AG04450 (cell line): ENCODE data around the gene PPM1H. TPM values are rescaled to one million over a fixed set of nuclear protein-coding genes. Genes with fewer than 3 reads are reported as not detected.
"Not testable (repeated sequence)": the region's sequence is repeated elsewhere in the genome, so short reads cannot be mapped to it uniquely, and the experiment has no call there.

Source experiments
- CTCF ChIA-PET: fragments of 300-600, 350-600 bp; formaldehyde crosslinking; extraction: SDS; loops from one replicate; lab custom pipeline; 2022; ENCODE audit warnings: antibody characterized with exemption, inconsistent platforms; lab: Charles Lee
- POLR2A ChIA-PET: fragments of 350-600 bp; formaldehyde crosslinking; extraction: SDS; loops from one replicate; lab custom pipeline; 2021; ENCODE audit warnings: antibody characterized with exemption, inconsistent platforms; lab: Yijun Ruan, JAX
- DNase-seq: peaks from one replicate; pipeline ENCODE4 v3.0.0-alpha.2; 2011; ENCODE audit warnings: low read depth, low spot score
- H3K27ac ChIP-seq: one replicate; pipeline ENCODE4 v1.5.1; 2012; ENCODE audit warnings: low read depth, low read length, control low read depth
- H3K27me3 ChIP-seq: one replicate; pipeline ENCODE4 v1.6.0; 2012; ENCODE audit warnings: low read length; ENCODE audit not compliant: control insufficient read depth, insufficient read depth
- H3K4me3 ChIP-seq: 2 replicates; pipeline ENCODE4 v1.5.1; 2011; ENCODE audit warnings: mild to moderate bottlenecking, low read depth, low read length, control low read depth
- H3K9me3 ChIP-seq: 2 replicates; pipeline ENCODE4 v1.5.1; 2012; ENCODE audit warnings: low read length; ENCODE audit not compliant: control insufficient read depth, insufficient read depth
- CTCF ChIP-seq: IDR thresholded peaks from 2 replicates; pipeline ENCODE4 v1.5.1; 2011; ENCODE audit warnings: low read depth, low read length, control low read depth, inconsistent platforms
- polyA plus RNA-seq: library from polyadenylated mRNA; depleted of rRNA; stranded (reverse); fragments of >200 nt; gene quantifications from 2 replicates; pipeline ENCODE4 v1.2.3, GENCODE V29; 2011

The PPM1H gene
- polyA plus RNA-seq, 1 experiment: 0.12 TPM

GRCh38 chr12:62673028-62673815 lies 261.7 kb downstream of the PPM1H start:
- H3K4me3 ChIP-seq: no peak overlapping the region
- H3K27ac ChIP-seq: no peak overlapping the region
- DNase-seq: no peak
- ChIA-PET POLR2A (no interaction called here), CTCF (interaction anchor here (1.0 kb wide), 1 partner anchor 121 kb away, joined by 3 read pairs; no protein-coding TSS in a partner anchor)
- no peak for TF ChIP-seq CTCF
- H3K9me3 ChIP-seq: peaks cover 18% of the 10 kb centered on the region
- no peaks in the 10 kb centered on the region for H3K27me3 ChIP-seq

- peaks cover 3% of the 10 kb centered on the region for H3K9me3 ChIP-seq
- peaks cover 2% of the 10 kb centered on the region for H3K27me3 ChIP-seq
- no peak for DNase-seq
- ChIA-PET POLR2A (no interaction called here), CTCF (no interaction called here)
- no peak for TF ChIP-seq CTCF
- no peak overlapping the region for H3K4me3 ChIP-seq
- H3K27ac ChIP-seq: no peak overlapping the region
Observed at GRCh38 chr12:62670986-62671720, 263.8 kb downstream of the PPM1H start.

GRCh38 chr12:62668782-62669181 lies 266.2 kb downstream of the PPM1H start:
- ChIA-PET POLR2A (interaction anchor here (0.6 kb wide), 1 partner anchor 41 kb away, joined by 4 read pairs; no protein-coding TSS in a partner anchor), CTCF (interaction anchor here (1.0 kb wide), 1 partner anchor 125 kb away, joined by 3 read pairs; no protein-coding TSS in a partner anchor)
- H3K27me3 ChIP-seq: peaks cover 2% of the 10 kb centered on the region
- H3K27ac ChIP-seq: no peak overlapping the region
- H3K9me3 ChIP-seq: no peaks in the 10 kb centered on the region
- no peak for TF ChIP-seq CTCF
- no peak overlapping the region for H3K4me3 ChIP-seq
- no peak for DNase-seq

GRCh38 chr12:62664951-62665350 lies 270.0 kb downstream of the PPM1H start:
- not testable (repeated sequence) for H3K9me3 ChIP-seq, H3K4me3 ChIP-seq, DNase-seq, H3K27me3 ChIP-seq, H3K27ac ChIP-seq
- ChIA-PET CTCF (interaction anchor here (0.7 kb wide), 1 partner anchor 17 kb away, joined by 5 read pairs; no protein-coding TSS in a partner anchor), POLR2A (interaction anchor here (1.3 kb wide), 1 partner anchor 28 kb away, joined by 3 read pairs; no protein-coding TSS in a partner anchor)

GRCh38 chr12:62660756-62661155 lies 274.2 kb downstream of the PPM1H start:
- Histone ChIP-seq H3K27me3 (no peaks in the 10 kb centered on the region), H3K4me3 (no peak overlapping the region), H3K9me3 (no peaks in the 10 kb centered on the region), H3K27ac (no peak overlapping the region)
- ChIA-PET CTCF (no interaction called here), POLR2A (no interaction called here)
- no peak for TF ChIP-seq CTCF
- no peak for DNase-seq
